Natural killer cell (primary cell): ENCODE measurements around the gene UCMA. TPM values are rescaled to one million over a fixed set of nuclear protein-coding genes. Genes with fewer than 3 reads are reported as not detected.

Experiments
- ATAC-seq, 3 donors: fragments of 150-1000 bp in 2 of 3; fragments of 200-7000 bp in 1 of 3; cut with Tn5 transposase; 1 replicate in 1 of 3; 2 replicates in 2 of 3; pipeline ENCODE4 v1.10.0; 2021; ENCODE audit warnings: mild to moderate bottlenecking in 2 of 3, moderate library complexity in 2 of 3
- DNase-seq, 2 donors: peaks; one replicate each; pipeline versions ENCODE4 v3.0.0 to v3.0.0-alpha.2; 2013 to 2021; ENCODE audit warnings: mixed read lengths in 1 of 2
- H3K27ac ChIP-seq: one replicate; pipeline ENCODE4 v1.5.1; 2013; ENCODE audit warnings: mild to moderate bottlenecking, low read length
- H3K27me3 ChIP-seq: one replicate; pipeline ENCODE4 v1.6.1; 2013; ENCODE audit warnings: low read length; ENCODE audit not compliant: control insufficient read depth, insufficient read depth
- H3K36me3 ChIP-seq: one replicate; pipeline ENCODE4 v1.6.1; 2013; ENCODE audit warnings: low read length; ENCODE audit not compliant: control insufficient read depth, insufficient read depth
- H3K4me1 ChIP-seq: one replicate; pipeline ENCODE4 v1.6.1; 2013; ENCODE audit warnings: low read length; ENCODE audit not compliant: control insufficient read depth, insufficient read depth
- H3K4me3 ChIP-seq: one replicate; pipeline ENCODE4 v1.5.1; 2013; ENCODE audit warnings: low read length
- H3K9me3 ChIP-seq: one replicate; pipeline ENCODE4 v1.6.1; 2013; ENCODE audit warnings: low read length; ENCODE audit not compliant: control insufficient read depth, insufficient read depth
- H3K27ac Mint-ChIP-seq, 2 donors: one replicate each; pipeline ENCODE4 v1.8.0; 2022; ENCODE audit warnings: mild to moderate bottlenecking in 2 of 2, mixed read lengths in 2 of 2, moderate library complexity in 1 of 2
- H3K27me3 Mint-ChIP-seq, 2 donors: one replicate each; pipeline ENCODE4 v1.8.0; 2022; ENCODE audit warnings: low read depth in 2 of 2, mixed read lengths in 2 of 2
- H3K36me3 Mint-ChIP-seq: one replicate; pipeline ENCODE4 v1.8.0; 2022; ENCODE audit warnings: mixed read lengths
- H3K4me1 Mint-ChIP-seq, 2 donors: one replicate each; pipeline ENCODE4 v1.8.0; 2022; ENCODE audit warnings: mixed read lengths in 2 of 2
- H3K4me3 Mint-ChIP-seq: one replicate; pipeline ENCODE4 v1.8.0; 2022; ENCODE audit warnings: mild to moderate bottlenecking, moderate library complexity, mixed read lengths
- H3K9me3 Mint-ChIP-seq, 2 donors: one replicate each; pipeline ENCODE4 v1.8.0; 2022; ENCODE audit warnings: mixed read lengths in 2 of 2
- CTCF ChIP-seq: fragments of 200-600 bp; IDR thresholded peaks from one replicate; pipeline ENCODE4 v1.8.0; 2022; ENCODE audit warnings: antibody characterized with exemption
- WGBS: methylation state at CpG from one replicate; pipeline ENCODE4 v1.1.7; 2013; ENCODE audit warnings: missing lambda C conversion rate; ENCODE audit not compliant: insufficient coverage; 5-methylcytosine and 5-hydroxymethylcytosine counted together
- intact Hi-C: fragments of 100-400 bp; cut with micrococcal nuclease; formaldehyde crosslinking; loops from one replicate; pipeline ENCODE4 v1.14.2; 2022
- total RNA-seq, 4 donors: library from RNA; stranded (reverse); fragments of 120-200 nt in 1 of 4; gene quantifications; one replicate each; pipeline versions ENCODE4 v1.2.3 to v1.2.4, GENCODE V29; 2013 to 2022

The UCMA gene
- total RNA-seq, 3 donors from 2014 or later (not counting 1 experiment from before 2014, with no cell fraction given): not detected

- DNase-seq (no peak), ATAC-seq (no peak)
- H3K27me3 ChIP-seq: no peaks in the 10 kb centered on the region
- intact Hi-C loops: no loop called here
- no peak overlapping the region for H3K4me3 Mint-ChIP-seq
- H3K27me3 Mint-ChIP-seq: no peaks in the 10 kb centered on the region
- H3K9me3 Mint-ChIP-seq: no peaks in the 10 kb centered on the region
- TF ChIP-seq CTCF: no peak
- no peaks in the 10 kb centered on the region for H3K36me3 Mint-ChIP-seq
- no peak overlapping the region for H3K27ac Mint-ChIP-seq
- no peaks in the 10 kb centered on the region for H3K9me3 ChIP-seq
- no peaks in the 10 kb centered on the region for H3K36me3 ChIP-seq
- H3K4me1 ChIP-seq: no peaks in the 10 kb centered on the region
- H3K4me3 ChIP-seq: no peak overlapping the region
- H3K27ac ChIP-seq: no peak overlapping the region
- WGBS: 92% methylated on average over 8 of the region's 8 CpGs
- peaks cover 0 to 7% of the 10 kb centered on the region in 2 donors for H3K4me1 Mint-ChIP-seq
Observed at GRCh38 chr10:13221572-13221971, 12.6 kb downstream of the UCMA start.

- no peak for DNase-seq
- WGBS: 82% methylated on average over 12 of the region's 12 CpGs
- no peak for ATAC-seq
- Mint-ChIP-seq H3K4me1 (peaks cover 0 to 7% of the 10 kb centered on the region in 2 donors), H3K4me3 (no peak overlapping the region), H3K27ac (no peak overlapping the region), H3K36me3 (no peaks in the 10 kb centered on the region), H3K9me3 (no peaks in the 10 kb centered on the region), H3K27me3 (no peaks in the 10 kb centered on the region)
- no peaks in the 10 kb centered on the region for H3K9me3 ChIP-seq
- H3K27me3 ChIP-seq: no peaks in the 10 kb centered on the region
- no peak overlapping the region for H3K27ac ChIP-seq
- TF ChIP-seq CTCF: no peak
- intact Hi-C loops: no loop called here
- no peak overlapping the region for H3K4me3 ChIP-seq
- no peaks in the 10 kb centered on the region for H3K4me1 ChIP-seq
- no peaks in the 10 kb centered on the region for H3K36me3 ChIP-seq
Observed at GRCh38 chr10:13219685-13220670, 14.2 kb downstream of the UCMA start.

- peaks cover 0 to under 1% of the 10 kb centered on the region in 2 donors for H3K4me1 Mint-ChIP-seq
Observed at GRCh38 chr10:13218878-13219277, 15.3 kb downstream of the UCMA start.

More at GRCh38 chr10:13218878-13219277, 15.3 kb downstream of the UCMA start:
- Mint-ChIP-seq H3K27me3 (no peaks in the 10 kb centered on the region), H3K9me3 (no peaks in the 10 kb centered on the region), H3K27ac (no peak overlapping the region), H3K4me3 (no peak overlapping the region), H3K36me3 (no peaks in the 10 kb centered on the region)
- Histone ChIP-seq H3K4me3 (no peak overlapping the region), H3K27ac (no peak overlapping the region), H3K4me1 (no peaks in the 10 kb centered on the region), H3K9me3 (no peaks in the 10 kb centered on the region), H3K36me3 (no peaks in the 10 kb centered on the region), H3K27me3 (no peaks in the 10 kb centered on the region)
- DNase-seq: no peak
- no peak for TF ChIP-seq CTCF
- no peak for ATAC-seq
- intact Hi-C loops: no loop called here
- WGBS: 100% methylated on average over 2 of the region's 4 CpGs
